WTC11 (cell line): ENCODE measurements around the gene SPOCD1.

Source experiments
- ESRRA ChIP-seq: sonication (generic); formaldehyde crosslinking; IDR thresholded peaks from 2 replicates; pipeline ENCODE4 v1.8.1; 2022; ENCODE audit warnings: mild to moderate bottlenecking, missing genetic modification reagents, borderline replicate concordance
- JUN ChIP-seq: sonication (generic); formaldehyde crosslinking; IDR thresholded peaks from 2 replicates; pipeline ENCODE4 v1.8.0; 2023; ENCODE audit warnings: mild to moderate bottlenecking, missing genetic modification reagents
- MXD4 ChIP-seq: fragments of 250-450 bp; sonication (Bioruptor Pico); IDR thresholded peaks from 2 replicates; pipeline ENCODE4 v1.8.0; 2021; ENCODE audit warnings: mild to moderate bottlenecking, moderate library complexity, borderline replicate concordance
- MYBL2 ChIP-seq: sonication (generic); formaldehyde crosslinking; IDR thresholded peaks from 2 replicates; pipeline ENCODE4 v1.8.1; 2023; ENCODE audit warnings: mild to moderate bottlenecking, moderate library complexity, missing genetic modification reagents
- NFE2L1 ChIP-seq: sonication (generic); formaldehyde crosslinking; IDR thresholded peaks from 2 replicates; pipeline ENCODE4 v1.8.1; 2023; ENCODE audit warnings: missing genetic modification reagents
- SMAD3 ChIP-seq: sonication (generic); formaldehyde crosslinking; IDR thresholded peaks from 2 replicates; pipeline ENCODE4 v1.8.0; 2022; ENCODE audit warnings: missing genetic modification reagents, mild to moderate bottlenecking, borderline replicate concordance
- SOX15 ChIP-seq: fragments of 250-450 bp; sonication (Bioruptor Pico); IDR thresholded peaks from 2 replicates; pipeline ENCODE4 v1.9.0; 2021; ENCODE audit warnings: mild to moderate bottlenecking
- SP1 ChIP-seq: sonication (generic); formaldehyde crosslinking; conservative IDR thresholded peaks from 2 replicates; pipeline ENCODE4 v1.8.1; 2022; ENCODE audit warnings: missing genetic modification reagents
- ZNF232 ChIP-seq: sonication (generic); formaldehyde crosslinking; IDR thresholded peaks from 2 replicates; pipeline ENCODE4 v1.8.0; 2022; ENCODE audit warnings: mild to moderate bottlenecking, missing genetic modification reagents
- ZNF423 ChIP-seq: fragments of 250-450 bp; sonication (Bioruptor Pico); IDR thresholded peaks from 2 replicates; pipeline ENCODE4 v2.1.2; 2022; ENCODE audit warnings: mild to moderate bottlenecking, moderate library complexity
- TF ChIP-seq, protein P1 (sequence below): sonication (generic); formaldehyde crosslinking; IDR thresholded peaks from 2 replicates; pipeline ENCODE4 v1.8.1; 2022; ENCODE audit warnings: mild to moderate bottlenecking, missing genetic modification reagents, moderate library complexity, borderline replicate concordance
- TF ChIP-seq, protein P2 (sequence below): fragments of 200-600 bp; IDR thresholded peaks from 2 replicates; pipeline ENCODE4 v1.8.0; 2022; ENCODE audit warnings: antibody characterized with exemption
- TF ChIP-seq, protein P3 (sequence below): sonication (generic); formaldehyde crosslinking; conservative IDR thresholded peaks from 2 replicates; pipeline ENCODE4 v1.8.1; 2022; ENCODE audit warnings: mild to moderate bottlenecking, missing genetic modification reagents
- TF ChIP-seq, protein P4 (sequence below): sonication (generic); formaldehyde crosslinking; IDR thresholded peaks from 2 replicates; pipeline ENCODE4 v1.8.0; 2022; ENCODE audit warnings: mild to moderate bottlenecking, missing genetic modification reagents

DNA sequence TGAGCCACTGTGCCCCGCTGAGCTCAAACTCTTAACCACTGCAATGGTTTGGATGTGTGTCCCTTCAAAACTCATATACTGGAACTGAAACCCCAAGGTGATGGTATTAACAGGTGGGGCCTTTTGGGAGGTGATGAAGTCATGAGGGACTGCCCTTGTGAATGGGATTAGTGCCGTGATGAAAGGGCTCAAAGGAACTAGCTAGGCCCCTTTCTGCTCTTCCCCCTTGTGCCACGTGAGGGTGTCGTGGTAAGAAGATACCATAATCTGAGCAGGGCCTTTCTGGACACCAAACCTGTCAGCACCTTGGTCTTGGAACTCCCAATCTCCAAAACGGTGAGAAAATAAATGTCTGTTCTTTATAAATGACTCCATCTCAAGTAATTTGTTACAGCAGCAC lies 45.5 kb upstream of the SPOCD1 start:
- TF ChIP-seq, protein P1, sequence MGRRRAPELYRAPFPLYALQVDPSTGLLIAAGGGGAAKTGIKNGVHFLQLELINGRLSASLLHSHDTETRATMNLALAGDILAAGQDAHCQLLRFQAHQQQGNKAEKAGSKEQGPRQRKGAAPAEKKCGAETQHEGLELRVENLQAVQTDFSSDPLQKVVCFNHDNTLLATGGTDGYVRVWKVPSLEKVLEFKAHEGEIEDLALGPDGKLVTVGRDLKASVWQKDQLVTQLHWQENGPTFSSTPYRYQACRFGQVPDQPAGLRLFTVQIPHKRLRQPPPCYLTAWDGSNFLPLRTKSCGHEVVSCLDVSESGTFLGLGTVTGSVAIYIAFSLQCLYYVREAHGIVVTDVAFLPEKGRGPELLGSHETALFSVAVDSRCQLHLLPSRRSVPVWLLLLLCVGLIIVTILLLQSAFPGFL (CRISPR knock-in tag): no peak
- TF ChIP-seq, protein P2, sequence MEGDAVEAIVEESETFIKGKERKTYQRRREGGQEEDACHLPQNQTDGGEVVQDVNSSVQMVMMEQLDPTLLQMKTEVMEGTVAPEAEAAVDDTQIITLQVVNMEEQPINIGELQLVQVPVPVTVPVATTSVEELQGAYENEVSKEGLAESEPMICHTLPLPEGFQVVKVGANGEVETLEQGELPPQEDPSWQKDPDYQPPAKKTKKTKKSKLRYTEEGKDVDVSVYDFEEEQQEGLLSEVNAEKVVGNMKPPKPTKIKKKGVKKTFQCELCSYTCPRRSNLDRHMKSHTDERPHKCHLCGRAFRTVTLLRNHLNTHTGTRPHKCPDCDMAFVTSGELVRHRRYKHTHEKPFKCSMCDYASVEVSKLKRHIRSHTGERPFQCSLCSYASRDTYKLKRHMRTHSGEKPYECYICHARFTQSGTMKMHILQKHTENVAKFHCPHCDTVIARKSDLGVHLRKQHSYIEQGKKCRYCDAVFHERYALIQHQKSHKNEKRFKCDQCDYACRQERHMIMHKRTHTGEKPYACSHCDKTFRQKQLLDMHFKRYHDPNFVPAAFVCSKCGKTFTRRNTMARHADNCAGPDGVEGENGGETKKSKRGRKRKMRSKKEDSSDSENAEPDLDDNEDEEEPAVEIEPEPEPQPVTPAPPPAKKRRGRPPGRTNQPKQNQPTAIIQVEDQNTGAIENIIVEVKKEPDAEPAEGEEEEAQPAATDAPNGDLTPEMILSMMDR: no peak
- TF ChIP-seq JUN (no peak), ZNF423 (CRISPR knock-in tag) (no peak), ESRRA (CRISPR knock-in tag) (no peak), MYBL2 (no peak), MXD4 (CRISPR knock-in tag) (no peak), ZNF232 (CRISPR knock-in tag) (no peak), NFE2L1 (CRISPR knock-in tag) (no peak), SP1 (no peak), SOX15 (CRISPR knock-in tag) (no peak), SMAD3 (CRISPR knock-in tag) (no peak)
- TF ChIP-seq, protein P3, sequence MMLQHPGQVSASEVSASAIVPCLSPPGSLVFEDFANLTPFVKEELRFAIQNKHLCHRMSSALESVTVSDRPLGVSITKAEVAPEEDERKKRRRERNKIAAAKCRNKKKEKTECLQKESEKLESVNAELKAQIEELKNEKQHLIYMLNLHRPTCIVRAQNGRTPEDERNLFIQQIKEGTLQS: no peak
- TF ChIP-seq, protein P4, sequence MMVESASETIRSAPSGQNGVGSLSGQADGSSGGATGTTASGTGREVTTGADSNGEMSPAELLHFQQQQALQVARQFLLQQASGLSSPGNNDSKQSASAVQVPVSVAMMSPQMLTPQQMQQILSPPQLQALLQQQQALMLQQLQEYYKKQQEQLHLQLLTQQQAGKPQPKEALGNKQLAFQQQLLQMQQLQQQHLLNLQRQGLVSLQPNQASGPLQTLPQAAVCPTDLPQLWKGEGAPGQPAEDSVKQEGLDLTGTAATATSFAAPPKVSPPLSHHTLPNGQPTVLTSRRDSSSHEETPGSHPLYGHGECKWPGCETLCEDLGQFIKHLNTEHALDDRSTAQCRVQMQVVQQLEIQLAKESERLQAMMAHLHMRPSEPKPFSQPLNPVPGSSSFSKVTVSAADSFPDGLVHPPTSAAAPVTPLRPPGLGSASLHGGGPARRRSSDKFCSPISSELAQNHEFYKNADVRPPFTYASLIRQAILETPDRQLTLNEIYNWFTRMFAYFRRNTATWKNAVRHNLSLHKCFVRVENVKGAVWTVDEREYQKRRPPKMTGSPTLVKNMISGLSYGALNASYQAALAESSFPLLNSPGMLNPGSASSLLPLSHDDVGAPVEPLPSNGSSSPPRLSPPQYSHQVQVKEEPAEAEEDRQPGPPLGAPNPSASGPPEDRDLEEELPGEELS: no peak
